Fibroblast of skin of right biceps (primary cell): ENCODE measurements around the gene USP40.

ENCODE experiments used
- DNase-seq: peaks from one replicate; pipeline ENCODE4 v3.0.0-alpha.2; 2013

The USP40 gene

DNA sequence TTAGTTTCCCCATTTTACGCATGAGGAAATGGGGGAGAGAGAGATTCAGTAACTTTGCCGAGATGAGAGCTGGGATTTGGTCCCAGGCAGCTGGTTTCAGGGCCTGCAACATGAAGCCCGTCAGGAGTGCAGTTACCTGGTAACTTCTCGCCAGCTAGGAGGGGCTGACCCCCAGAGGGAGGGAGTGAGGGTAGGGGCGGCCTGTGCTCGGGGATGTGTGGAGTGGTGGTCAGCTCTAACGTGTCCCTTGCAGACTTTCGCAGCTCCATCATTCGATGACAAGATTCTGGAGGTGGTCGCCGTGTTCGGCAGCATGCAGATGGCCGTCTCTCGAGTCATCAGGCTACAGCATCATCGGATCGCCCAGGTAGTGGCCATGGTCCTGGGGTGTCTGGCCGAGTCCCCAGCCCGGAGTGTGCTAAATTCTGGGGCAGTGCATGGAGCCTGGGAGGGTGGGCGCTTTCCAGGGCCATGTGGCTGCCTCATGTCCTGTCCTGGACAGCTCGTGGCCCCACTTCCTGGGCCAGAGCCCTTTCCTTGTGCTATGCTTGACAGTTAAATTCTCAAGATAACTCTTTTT, 108.5 kb downstream of the USP40 start:
- DNase-seq, result no peak

DNA sequence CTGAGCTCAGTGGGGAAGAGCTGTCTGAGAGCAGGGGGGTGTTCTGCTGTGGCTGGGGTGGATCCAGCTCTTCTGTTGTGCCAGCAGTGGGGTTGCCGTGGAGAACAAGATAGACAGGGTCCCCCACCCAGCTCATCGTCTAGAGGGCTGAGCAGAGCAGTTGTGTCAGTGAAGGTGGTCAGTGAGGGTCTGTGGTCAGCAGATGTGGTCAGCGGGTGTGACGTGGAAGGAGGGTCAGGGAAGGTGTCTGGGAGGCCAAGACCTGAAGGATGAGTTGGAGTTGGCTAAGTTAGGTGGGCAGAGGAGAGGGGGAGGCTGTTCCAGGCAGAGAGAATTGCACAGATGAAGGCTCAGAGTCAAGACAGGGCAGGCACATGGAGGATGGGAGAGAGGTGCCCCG, 109.2 kb downstream of the USP40 start:
- DNase-seq, result no peak

- DNase-seq, result no peak
These were observed 109.6 kb downstream of the USP40 start for GRCh38 chr2:233456934-233457333.

GRCh38 chr2:233456111-233456510, 110.5 kb downstream of the USP40 start:
- DNase-seq, result no peak

GRCh38 chr2:233455491-233455890, 111.1 kb downstream of the USP40 start:
- no peak for DNase-seq

DNA sequence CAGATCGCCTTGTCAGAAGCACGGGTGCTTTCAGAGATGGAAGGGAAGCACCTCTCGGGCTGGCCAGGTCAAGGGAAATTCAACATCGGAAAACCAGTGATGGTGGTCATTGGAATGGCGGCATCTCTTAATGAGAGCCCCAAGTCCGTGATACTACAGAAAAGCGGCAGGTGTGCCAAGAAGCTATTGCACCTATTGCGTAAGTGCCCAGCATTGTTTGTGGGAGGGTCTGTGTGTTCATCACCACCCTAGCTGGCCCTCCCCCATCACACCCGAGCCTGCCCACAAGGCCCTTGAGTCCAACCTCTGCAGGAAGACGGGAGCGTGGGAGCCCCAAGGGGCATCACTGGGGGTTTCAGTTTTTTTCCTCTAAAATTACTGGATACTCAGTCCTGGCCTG, 111.6 kb downstream of the USP40 start:
- no peak for DNase-seq

DNA sequence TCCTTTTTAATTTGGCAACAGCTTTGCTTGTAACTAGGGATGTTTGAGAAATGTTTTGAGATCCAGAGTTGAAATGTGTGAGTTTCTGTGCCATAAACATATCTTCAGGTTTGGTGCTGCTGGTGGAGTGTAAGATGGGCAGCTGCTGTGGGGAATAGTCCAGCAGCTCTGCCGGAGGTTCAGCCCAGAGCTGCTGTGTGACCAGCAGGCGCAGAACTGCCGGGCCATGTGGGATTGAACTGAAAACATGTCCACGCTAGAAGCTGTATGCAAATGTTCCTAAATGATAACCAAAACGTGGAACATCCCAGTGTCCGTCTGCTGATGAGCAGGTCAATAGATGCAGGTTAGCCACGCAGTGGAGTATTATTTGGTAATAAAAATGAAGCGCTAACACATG, 112.7 kb downstream of the USP40 start:
- DNase-seq, result no peak

DNA sequence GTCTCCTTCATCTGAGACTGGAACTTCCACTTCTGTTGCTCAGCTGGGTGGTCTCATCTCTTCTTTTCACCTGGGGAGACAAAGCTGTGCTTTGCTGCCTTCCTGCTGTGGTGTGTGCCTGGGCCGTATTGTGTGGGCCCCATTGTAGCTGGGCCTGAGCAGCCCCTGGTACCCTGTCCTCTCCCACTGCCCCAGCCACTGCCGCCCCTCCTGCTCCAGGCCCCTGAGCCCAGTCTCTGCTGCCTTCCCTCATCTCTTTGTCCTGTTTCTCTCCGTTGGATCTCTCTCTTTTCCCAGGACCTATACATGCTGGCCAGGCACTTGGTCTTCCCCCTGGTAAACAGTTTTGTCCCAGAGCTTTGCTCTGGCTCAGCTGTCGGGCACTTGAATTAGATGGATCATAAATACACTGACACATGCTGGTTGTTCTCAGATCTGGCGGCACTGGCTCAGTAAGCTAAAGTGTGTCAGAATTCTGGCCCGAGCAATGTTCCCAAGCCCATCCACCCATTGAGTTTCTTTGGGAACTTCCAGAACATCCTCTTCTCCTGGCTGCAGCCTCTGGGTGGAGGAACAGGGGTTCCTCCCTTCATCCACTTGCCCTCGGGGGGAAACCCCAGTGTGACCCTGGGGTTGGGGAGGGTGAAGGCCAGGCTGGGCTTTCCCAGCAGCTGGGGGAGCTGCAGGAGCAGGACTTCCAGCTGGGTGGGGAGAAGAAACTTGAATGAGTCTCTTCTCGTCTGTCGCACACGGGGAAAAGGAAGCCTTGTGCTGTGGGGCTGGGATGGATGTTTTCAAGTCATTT, 113.3 kb downstream of the USP40 start:
- DNase-seq, result no peak

DNA sequence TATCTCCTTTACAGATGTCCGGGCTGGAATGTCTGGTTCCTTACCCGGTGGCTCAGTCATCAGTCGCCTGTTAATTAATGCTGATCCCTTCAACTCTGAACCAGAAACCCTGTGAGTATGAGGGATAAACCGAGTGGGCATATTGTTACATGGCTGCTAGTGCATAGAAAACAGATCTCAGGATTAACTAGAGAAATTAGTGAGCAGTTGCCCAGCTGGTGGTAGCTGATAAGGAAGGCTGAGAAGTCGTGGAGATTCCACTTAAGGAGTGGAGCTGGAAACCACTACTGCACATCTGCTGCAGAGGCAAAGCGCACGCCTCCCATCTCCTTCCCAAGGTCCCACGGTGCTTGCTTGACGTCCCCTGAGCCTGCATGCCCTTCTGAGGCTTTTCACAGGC, 114.6 kb downstream of the USP40 start:
- no peak for DNase-seq

- no peak for DNase-seq
These were observed 115.6 kb downstream of the USP40 start for GRCh38 chr2:233450864-233451575.

- no peak for DNase-seq
These were observed 116.4 kb downstream of the USP40 start for GRCh38 chr2:233449921-233450863.

- peak; percentile 44 for DNase-seq
These were observed 117.3 kb downstream of the USP40 start for GRCh38 chr2:233449081-233449901.

GRCh38 chr2:233448575-233448974, 118.0 kb downstream of the USP40 start:
- no peak for DNase-seq

DNA sequence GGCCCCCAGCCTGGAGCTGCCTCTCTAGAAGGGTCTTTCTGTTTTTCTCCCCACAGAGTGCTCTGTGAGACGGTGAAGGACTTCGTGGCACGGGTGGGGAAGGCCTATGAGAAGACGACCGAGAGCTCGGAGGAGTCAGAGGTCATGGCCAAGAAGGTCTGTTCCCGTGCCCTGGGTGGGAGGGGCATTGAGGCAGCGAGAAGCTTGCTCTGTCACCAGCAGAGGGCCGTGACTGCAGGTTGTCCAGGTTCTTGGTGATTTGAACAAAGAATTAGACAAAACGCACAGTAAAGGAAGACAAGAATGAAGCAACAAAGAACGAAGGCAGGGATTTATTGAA, 118.4 kb downstream of the USP40 start:
- no peak for DNase-seq

DNA sequence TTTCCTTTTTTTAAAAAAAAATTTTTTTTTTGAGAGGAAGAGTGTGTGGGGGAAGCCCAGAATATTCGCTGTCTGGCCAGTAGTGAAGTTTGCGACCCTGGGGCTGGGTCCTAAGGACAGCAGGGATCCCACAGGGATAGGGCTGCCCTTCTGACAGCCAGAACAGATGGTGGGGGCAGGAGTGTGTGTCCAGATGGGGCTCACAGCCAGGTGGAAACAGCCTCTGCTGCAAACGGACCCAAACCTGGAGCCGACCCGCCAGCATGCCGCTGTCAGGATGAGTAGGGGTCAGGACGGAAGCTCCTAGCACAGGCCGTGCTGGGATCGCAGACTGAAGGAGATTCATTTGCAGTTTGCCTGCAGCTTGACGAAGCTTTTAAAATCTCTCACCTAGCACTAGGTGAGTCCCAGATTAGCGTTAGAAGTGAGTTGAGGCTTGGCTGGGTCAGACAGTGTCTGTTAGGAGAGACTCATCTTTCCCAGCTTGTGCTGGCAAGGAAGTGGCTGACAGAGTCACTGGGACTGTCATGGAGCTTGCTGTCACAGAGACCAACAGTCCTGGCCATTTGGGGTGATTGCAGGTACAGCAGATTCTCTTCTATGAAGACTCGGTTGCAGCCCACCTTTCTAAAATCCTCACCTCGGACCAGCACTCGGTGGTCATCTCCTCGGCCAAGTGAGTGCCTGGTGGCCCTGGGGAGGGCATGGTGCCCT, 118.9 kb downstream of the USP40 start:
- no peak for DNase-seq

- DNase-seq, result no peak
These were observed 119.8 kb downstream of the USP40 start for GRCh38 chr2:233446606-233447305.

GRCh38 chr2:233446121-233446520, 120.5 kb downstream of the USP40 start:
- no peak for DNase-seq

DNA sequence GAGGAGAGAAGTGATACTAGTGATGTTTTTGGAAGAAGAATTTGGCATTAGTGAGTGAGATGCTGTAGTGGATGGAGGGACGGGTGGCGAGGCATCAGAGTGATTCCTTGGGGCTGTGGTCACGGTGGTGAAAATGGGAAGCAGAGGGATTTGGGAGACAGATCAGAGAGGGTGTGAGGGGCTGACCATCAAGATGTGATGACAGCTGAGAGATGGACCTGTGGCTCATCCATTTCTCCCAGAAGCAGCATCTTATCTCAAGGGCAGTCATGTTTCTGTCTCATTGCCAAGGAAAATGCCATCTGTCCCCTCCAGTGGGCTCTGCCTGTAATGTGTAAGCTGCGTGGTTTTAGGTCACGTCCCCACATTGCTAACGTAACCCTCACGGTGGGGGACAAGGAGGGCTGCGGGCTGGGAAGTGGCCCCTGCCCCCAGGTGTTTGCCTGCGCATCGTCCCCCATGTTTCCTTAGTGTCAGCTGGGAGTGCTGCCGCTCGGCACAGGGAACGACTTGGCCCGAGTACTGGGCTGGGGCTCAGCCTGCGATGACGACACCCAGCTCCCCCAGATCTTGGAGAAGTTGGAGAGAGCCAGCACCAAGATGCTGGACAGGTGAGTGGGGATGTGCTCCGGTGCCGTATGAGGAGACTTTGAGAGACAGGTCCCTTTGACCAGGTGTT, 121.3 kb downstream of the USP40 start:
- no peak for DNase-seq

DNA sequence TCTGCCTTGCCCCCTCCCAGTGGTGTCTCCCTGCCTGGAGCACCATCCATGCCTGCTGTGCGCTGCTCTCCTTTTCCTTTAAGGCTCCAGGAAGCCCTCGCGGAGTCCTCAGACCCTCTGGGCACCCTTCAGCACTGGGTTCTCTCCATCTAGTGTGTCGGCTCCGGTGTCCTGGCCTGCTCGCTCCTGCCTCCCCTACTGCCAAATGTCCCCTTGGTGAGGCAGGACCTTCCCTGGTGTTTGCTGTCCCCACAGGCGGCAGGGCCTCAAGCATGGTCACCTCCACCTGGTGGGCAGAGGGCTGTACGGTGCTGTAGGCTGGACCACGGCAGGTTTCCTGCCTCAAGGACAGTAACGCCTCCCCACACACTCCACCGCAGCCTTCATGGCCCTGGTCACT, 122.1 kb downstream of the USP40 start:
- no peak for DNase-seq

- DNase-seq, result peak; percentile 64
These were observed 122.9 kb downstream of the USP40 start for GRCh38 chr2:233443511-233444183.
